ENCODE results near the gene GNG7.

GNG7 gene

DNA sequence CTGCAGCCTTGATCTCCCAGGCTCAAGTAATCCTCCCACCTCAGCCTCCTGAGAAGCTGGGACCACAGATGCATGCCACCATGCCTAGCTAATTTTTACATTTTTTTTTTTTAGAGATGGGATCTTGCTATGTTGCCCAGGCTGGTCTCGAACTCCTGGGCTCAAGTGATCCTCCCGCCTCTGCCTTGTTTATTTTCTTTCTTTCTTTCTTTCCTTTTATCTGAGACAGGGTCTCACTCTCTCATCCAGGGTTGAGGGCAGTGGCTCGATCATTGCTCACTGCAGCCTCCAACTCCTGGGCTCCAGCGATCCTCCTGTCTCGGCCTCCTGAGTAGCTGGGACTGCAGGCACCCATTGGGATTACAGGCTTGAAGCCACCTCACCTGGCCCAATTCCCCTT lies 3.8 kb upstream of the GNG7 start:
- Mint-ChIP-seq H3K27me3 (ENCODE audit: low read depth) (peaks cover 8% of the 10 kb centered on the region), H3K27ac (no peak overlapping the region), H3K36me3 (ENCODE audit: low read depth) (no peaks in the 10 kb centered on the region), H3K4me3 (no peak overlapping the region), H3K4me1 (ENCODE audit: low read depth) (peaks cover 2% of the 10 kb centered on the region), H3K9me3 (no peaks in the 10 kb centered on the region)

DNA sequence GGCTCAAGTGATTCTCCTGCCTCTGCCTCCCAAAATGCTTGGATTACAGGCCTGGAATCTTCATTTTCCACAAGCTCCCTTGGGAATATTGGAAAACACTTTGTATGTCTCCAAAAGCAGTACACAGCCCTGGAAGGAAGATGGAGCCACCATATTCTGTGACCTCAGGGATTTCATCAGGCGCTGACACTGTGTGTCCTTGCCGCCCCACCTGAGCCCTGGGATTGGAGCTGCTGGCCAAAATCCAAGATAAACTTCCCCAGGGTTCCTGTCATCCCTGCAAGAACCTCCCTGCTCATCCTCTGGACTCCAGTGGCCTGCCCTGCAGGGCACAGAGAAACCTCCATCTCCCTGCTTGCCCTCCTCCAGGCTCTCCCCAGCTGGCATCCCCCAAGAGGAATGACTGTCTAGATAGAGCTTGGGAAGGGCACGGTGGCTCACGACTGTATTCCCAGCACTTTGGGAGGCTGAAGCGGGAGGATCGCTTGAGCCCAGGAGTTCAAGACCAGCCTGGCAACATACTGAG lies 1.3 kb upstream of the GNG7 start:
- Mint-ChIP-seq H3K27me3 (ENCODE audit: low read depth) (peaks cover 13% of the 10 kb centered on the region), H3K4me1 (ENCODE audit: low read depth) (peaks cover 2% of the 10 kb centered on the region), H3K9me3 (no peaks in the 10 kb centered on the region), H3K4me3 (no peak overlapping the region), H3K27ac (no peak overlapping the region), H3K36me3 (ENCODE audit: low read depth) (no peaks in the 10 kb centered on the region)

DNA sequence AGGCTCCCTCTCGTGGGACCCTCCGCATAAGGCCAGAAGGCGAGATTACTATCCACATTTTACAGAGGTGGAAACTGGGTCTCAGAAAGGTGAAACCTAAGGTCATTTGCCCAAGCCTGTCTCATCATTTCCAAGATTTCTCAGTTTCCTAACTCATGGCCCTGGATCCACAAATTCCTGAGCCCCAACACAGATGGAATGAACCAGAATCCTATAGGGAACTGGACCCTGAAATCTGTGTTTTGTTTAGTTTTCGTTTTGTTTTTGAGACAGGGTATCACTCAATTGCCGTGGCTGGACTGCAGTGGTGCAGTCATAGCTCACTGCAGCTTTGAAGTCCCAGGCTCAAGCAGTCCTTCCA lies 563 bp upstream of the GNG7 start:
- no peaks in the 10 kb centered on the region for H3K9me3 Mint-ChIP-seq
- H3K27me3 Mint-ChIP-seq (ENCODE audit: low read depth) = peaks cover 13% of the 10 kb centered on the region
- peaks cover 2% of the 10 kb centered on the region for H3K4me1 Mint-ChIP-seq (ENCODE audit: low read depth)
- H3K4me3 Mint-ChIP-seq = peak overlapping the region; percentile 50
- no peak overlapping the region for H3K27ac Mint-ChIP-seq
- H3K36me3 Mint-ChIP-seq (ENCODE audit: low read depth) = no peaks in the 10 kb centered on the region

DNA sequence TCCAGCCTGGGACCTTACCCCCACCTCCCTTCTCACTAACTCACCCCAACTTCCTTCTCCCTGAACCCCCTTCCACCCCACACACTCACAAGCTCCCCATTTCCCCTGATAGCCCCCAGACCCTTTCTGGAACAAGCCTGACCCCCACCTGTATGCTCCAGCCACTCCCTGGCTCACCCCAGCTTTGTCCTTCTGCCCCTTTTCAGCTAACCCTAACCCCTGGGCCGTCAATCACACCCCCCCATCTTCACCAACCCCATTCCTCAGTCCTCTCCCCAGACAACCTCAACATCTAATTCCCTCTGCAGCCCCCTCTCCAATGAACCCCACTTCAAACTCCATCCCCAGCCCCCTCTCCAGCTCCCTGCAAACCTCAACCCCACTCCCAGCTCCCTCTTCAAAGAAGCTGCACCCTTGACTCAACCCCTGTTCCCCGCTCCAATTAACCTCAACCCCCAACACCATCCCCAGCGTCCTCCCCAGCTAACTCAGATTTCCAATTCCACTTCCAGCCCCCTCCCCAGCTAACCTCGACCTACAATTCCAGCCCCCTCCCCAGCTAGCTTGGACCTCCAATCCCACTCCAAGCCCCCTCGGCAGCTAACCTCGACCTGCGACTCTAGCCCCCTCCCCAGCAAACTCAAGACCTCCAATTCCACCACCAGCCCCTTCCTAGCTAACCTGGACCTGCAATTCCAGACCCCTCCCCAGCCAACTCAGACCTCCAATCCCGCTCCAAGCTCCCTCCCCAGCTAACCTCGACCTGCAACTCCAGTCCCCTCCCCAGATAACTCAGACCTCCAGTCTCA lies 929 bp downstream of the GNG7 start:
- peak overlapping the region; percentile 46 for H3K4me3 Mint-ChIP-seq
- H3K36me3 Mint-ChIP-seq (ENCODE audit: low read depth) = no peaks in the 10 kb centered on the region
- H3K27me3 Mint-ChIP-seq (ENCODE audit: low read depth) = peaks cover 13% of the 10 kb centered on the region
- no peaks in the 10 kb centered on the region for H3K9me3 Mint-ChIP-seq
- no peak overlapping the region for H3K27ac Mint-ChIP-seq
- H3K4me1 Mint-ChIP-seq (ENCODE audit: low read depth) = peaks cover 2% of the 10 kb centered on the region

DNA sequence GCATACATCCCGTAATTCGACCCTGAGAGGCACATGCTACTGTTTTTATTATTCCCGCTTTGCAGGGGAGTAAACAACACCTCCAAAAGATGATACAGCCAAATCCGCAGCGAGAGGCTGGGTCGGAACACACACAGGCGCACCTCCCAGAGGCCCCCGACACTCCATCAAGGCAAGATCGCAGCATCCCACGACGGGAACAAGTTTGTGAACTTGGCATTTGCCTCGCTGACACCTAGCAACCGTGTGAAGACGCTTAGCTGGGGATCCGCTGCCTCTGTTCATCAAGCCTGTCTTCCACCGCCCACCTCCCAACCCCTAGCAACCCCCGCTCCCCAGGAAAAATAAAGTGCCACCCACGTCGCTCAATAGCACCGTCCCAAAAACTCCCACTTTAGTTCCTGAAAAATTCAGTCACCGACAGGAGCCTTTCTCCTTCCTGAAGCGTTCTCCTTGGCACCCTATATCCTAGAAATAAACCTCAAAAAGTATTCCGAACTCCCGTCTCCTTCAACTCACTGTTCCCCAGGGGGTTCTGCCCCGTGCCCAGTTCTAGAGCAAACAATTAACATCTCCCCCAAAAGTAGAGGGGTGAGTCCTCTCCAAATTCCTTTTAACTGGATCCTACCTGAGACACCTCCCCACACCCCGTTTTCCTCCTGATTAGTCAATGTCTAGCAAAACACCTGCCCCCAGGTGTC lies 1.7 kb downstream of the GNG7 start:
- H3K9me3 Mint-ChIP-seq = no peaks in the 10 kb centered on the region
- H3K4me1 Mint-ChIP-seq (ENCODE audit: low read depth) = peaks cover 2% of the 10 kb centered on the region
- H3K4me3 Mint-ChIP-seq = no peak overlapping the region
- H3K36me3 Mint-ChIP-seq (ENCODE audit: low read depth) = no peaks in the 10 kb centered on the region
- H3K27me3 Mint-ChIP-seq (ENCODE audit: low read depth) = peaks cover 13% of the 10 kb centered on the region
- H3K27ac Mint-ChIP-seq = no peak overlapping the region

DNA sequence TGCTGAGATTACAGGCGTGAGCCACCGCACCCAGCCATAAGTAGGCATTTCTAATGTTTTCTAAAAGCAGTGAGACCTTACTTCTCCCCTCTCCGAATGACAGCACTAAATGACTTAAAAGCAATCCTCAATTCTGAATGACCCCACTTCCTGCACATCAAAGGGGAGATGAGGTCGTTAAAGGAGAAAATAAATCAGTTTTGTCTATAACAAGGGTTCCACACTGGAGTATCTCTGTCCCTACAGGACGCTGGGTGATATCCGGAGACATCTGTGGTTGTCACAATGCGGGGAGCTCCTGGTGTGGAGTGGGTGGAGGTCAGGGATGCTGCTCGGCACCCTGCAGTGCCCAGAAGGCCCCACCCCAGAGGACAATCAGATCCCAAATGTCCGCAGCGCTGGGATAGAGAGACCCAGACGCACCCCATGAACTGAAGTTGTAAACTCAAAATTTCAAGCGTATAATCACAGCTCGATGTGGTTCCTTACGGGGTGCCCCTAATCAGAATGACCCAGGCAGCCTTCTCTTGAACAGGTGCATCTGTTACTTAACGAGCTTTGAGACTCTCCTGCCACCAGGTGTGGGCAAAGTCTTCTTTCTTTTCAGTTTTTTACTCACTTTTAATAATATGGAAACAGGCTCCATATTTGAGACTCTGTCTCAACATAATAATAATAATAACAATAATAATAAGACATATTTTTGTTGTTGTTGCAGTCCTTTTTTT lies 2.9 kb downstream of the GNG7 start:
- Mint-ChIP-seq H3K9me3 (no peaks in the 10 kb centered on the region), H3K27me3 (ENCODE audit: low read depth) (peaks cover 13% of the 10 kb centered on the region), H3K4me1 (ENCODE audit: low read depth) (peaks cover 2% of the 10 kb centered on the region), H3K4me3 (no peak overlapping the region), H3K36me3 (ENCODE audit: low read depth) (no peaks in the 10 kb centered on the region), H3K27ac (no peak overlapping the region)

DNA sequence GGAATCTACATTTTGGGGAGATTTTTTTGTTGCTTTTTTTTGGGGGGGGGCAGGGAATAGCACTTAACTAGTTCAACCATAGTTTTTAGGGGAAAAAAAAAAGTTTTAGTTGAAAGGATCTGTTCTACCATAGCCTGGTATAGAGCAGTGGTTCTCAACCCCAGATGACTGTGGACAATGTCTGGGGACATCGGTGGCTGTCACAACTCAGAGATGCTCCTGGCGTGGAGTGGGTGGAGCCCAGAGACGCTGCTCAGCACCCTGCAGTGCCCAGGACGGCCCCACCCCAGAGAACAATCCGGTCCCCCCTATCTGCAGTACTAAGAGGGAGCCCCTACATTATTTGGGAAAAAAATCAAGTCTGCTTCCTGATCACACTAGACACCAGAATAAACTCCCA lies 8.3 kb downstream of the GNG7 start:
- Mint-ChIP-seq H3K9me3 (no peaks in the 10 kb centered on the region), H3K27ac (no peak overlapping the region), H3K27me3 (ENCODE audit: low read depth) (no peaks in the 10 kb centered on the region), H3K4me1 (ENCODE audit: low read depth) (no peaks in the 10 kb centered on the region), H3K4me3 (no peak overlapping the region), H3K36me3 (ENCODE audit: low read depth) (no peaks in the 10 kb centered on the region)

DNA sequence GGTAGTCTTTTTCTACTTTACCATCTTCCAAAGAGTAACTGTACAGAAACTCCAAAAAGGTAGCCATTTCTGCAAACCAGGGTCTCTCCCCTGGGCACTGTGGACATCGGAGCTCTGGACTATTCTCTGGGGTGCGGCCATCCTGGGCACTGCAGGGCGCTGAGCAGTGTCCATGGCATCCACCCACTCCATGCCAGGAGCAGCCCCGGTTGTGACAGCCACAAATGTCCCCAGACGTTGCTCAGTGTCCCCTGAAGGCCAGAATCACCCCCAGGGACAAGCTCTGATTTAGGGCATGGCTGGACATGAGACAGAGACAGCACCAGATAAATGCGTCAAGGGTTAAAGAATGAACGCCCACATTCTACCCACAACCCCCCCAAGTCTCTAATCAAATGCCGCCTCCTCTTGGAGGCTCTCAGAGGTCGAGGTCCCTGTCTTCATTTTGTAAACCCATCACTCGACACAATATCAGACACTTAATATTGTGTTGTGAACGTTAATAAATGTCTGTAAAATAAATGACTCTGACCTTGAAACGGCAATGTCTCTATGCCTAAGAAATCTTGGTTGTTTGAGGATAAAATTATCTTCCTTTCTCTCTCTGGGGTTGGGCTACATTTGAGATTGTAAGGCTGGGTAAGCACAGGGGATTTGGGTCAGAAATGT lies 8.9 kb downstream of the GNG7 start:
- Mint-ChIP-seq H3K4me3 (no peak overlapping the region), H3K9me3 (no peaks in the 10 kb centered on the region), H3K27me3 (ENCODE audit: low read depth) (no peaks in the 10 kb centered on the region), H3K27ac (no peak overlapping the region), H3K4me1 (ENCODE audit: low read depth) (no peaks in the 10 kb centered on the region), H3K36me3 (ENCODE audit: low read depth) (no peaks in the 10 kb centered on the region)

DNA sequence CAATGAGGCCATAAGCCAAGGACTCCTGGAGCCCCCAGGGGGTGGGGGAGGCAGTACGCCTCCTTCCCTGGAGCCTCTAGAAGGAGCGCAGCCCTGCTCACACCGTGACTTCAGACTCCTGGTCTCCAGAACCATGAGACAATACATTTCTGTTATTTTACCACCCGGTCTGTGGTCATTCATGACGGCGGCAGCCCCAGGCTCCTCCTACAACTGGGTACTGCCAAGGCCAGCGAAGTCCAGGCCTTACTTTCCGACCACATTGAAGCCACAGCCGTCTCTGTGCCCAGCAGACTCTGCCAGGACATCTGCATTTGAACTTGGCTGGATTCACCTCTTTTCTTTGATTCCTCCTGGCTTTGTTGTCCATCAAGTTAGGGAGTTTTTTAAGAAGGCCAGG lies 10.5 kb downstream of the GNG7 start:
- Mint-ChIP-seq H3K4me3 (no peak overlapping the region), H3K36me3 (ENCODE audit: low read depth) (no peaks in the 10 kb centered on the region), H3K4me1 (ENCODE audit: low read depth) (no peaks in the 10 kb centered on the region), H3K9me3 (no peaks in the 10 kb centered on the region), H3K27me3 (ENCODE audit: low read depth) (no peaks in the 10 kb centered on the region), H3K27ac (no peak overlapping the region)

DNA sequence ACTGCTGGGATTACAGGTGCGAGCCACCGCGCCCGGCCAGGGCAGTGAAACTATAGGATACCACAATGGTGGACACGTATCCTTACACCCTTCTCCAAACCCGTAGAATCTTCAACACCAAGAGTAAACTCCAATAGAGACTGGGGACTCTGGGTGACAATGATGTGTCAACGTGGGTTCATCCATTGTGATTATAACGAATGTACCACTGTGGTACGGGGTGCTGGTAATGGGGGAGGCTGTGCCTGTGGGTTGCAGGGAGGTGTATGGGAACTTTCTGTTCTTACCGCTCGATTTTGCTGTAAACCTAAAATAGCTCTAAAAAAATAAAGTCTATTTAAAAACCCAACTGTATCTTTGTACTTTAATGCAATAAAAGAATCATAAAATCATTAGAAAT lies 11.6 kb downstream of the GNG7 start:
- no peaks in the 10 kb centered on the region for H3K27me3 Mint-ChIP-seq (ENCODE audit: low read depth)
- no peaks in the 10 kb centered on the region for H3K4me1 Mint-ChIP-seq (ENCODE audit: low read depth)
- H3K9me3 Mint-ChIP-seq = no peaks in the 10 kb centered on the region
- H3K4me3 Mint-ChIP-seq = no peak overlapping the region
- no peaks in the 10 kb centered on the region for H3K36me3 Mint-ChIP-seq (ENCODE audit: low read depth)
- no peak overlapping the region for H3K27ac Mint-ChIP-seq

DNA sequence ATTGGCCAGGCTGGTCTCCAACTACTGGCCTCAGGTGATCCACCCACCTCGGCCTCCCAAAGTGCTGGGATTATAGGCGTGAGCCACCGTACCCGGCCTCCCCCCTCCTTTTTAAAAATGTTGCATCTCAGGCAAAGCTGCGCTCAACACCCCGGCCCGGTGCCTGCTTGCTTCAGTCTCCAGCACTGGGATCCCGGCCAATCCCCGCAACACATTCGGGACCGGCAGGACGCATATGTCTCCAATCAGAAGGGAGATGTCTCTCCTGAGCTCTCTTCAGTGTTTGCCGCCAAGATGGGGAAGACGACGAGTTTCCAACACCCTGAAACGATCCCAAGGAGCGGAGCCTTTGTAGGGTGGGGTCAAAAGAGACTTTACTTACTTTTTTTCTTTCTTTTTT lies 16.1 kb downstream of the GNG7 start:
- Mint-ChIP-seq H3K27ac (no peak overlapping the region), H3K4me3 (no peak overlapping the region), H3K4me1 (ENCODE audit: low read depth) (no peaks in the 10 kb centered on the region), H3K9me3 (no peaks in the 10 kb centered on the region), H3K36me3 (ENCODE audit: low read depth) (no peaks in the 10 kb centered on the region), H3K27me3 (ENCODE audit: low read depth) (no peaks in the 10 kb centered on the region)

DNA sequence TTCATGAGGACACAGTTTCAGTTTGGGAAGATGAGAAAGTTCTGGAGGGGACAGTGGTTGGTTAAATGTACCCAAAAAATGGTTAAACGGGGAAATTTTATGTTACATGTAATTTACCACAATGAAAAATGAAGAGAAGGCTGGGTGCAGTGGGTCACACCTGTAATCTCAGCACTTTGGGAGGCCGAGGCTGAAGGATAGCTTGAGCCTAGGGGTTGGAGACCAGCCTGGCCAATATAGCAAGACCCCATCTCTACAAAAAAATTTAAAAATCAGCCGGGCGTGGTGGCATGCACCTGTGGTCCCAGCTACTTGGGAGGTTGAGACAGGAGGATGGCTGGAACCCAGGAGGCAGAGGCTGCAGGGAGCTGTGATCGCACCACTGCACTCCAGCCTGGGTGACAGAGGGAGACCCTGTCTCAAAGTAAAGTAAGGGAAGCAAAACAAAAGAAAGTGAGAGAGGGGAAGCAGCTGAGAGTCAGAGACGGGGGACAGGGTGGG lies 17.2 kb downstream of the GNG7 start:
- Mint-ChIP-seq H3K36me3 (ENCODE audit: low read depth) (no peaks in the 10 kb centered on the region), H3K27ac (no peak overlapping the region), H3K9me3 (no peaks in the 10 kb centered on the region), H3K27me3 (ENCODE audit: low read depth) (no peaks in the 10 kb centered on the region), H3K4me3 (no peak overlapping the region), H3K4me1 (ENCODE audit: low read depth) (no peaks in the 10 kb centered on the region)

DNA sequence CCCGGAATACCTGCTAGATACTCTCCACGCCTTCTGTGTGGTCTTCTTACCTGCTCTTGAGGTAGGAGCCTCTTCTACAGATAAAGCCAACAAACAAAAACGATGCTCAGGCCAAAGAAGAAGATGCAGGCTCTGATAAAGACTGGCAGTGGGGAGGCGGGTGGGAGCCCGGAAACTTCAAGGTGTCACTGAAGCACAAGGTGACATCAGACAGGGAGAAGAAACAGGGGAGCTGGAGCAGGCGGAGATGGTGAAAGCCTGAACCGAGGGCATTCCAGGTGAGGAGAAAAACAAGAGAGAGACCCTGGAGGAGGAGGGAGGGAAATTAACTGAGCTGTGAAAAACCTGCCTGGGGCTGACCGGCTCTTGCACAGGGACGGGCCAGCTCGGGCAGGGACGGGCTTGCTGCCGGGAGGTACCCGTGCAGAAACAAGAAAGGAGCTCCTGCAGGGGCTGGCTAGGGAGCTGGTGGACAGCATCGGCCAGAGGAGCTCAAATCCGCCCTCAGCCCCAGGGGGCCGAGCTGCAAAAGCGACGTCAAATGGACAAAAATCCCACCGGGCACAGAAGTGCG lies 19.0 kb downstream of the GNG7 start:
- Mint-ChIP-seq H3K27ac (no peak overlapping the region), H3K9me3 (peaks cover 4% of the 10 kb centered on the region), H3K4me3 (no peak overlapping the region), H3K27me3 (ENCODE audit: low read depth) (peaks cover 3% of the 10 kb centered on the region), H3K4me1 (ENCODE audit: low read depth) (no peaks in the 10 kb centered on the region), H3K36me3 (ENCODE audit: low read depth) (no peaks in the 10 kb centered on the region)

DNA sequence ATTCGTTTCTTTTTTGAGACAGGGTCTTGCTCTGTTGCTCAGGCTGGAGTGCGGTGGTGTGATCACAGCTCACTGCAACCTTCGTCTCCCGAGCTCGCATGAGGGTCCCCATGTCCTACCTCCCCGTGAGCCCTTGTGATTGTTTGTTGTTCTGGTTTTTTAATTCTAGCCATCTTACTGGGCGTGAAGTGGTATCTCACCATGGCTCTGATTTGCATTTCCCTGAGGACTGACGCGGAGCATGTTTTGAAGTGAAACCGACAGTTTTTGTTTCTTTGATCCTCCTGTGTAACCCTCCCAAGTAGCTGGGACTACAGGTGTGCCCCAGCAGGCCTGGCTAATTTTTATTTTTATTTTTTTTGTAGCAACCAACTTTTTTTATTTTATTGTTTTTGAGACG lies 21.7 kb downstream of the GNG7 start:
- H3K9me3 Mint-ChIP-seq = peaks cover 4% of the 10 kb centered on the region
- no peak overlapping the region for H3K27ac Mint-ChIP-seq
- H3K4me1 Mint-ChIP-seq (ENCODE audit: low read depth) = no peaks in the 10 kb centered on the region
- H3K4me3 Mint-ChIP-seq = no peak overlapping the region
- peaks cover 3% of the 10 kb centered on the region for H3K27me3 Mint-ChIP-seq (ENCODE audit: low read depth)
- H3K36me3 Mint-ChIP-seq (ENCODE audit: low read depth) = no peaks in the 10 kb centered on the region

All from T-helper 1 cell treated with Interleukin-12 subunit alpha and Interleukin-12 subunit beta and Interleukin-4 antibody, amounts not matched to agents 30 μg/mL and 1 μg/mL, for 36 hours (primary cell).